Brain microvascular endothelial cell (primary cell): Measurements from ENCODE around the gene RPS6KA6.
"Not testable (repeated sequence)": the region's sequence is repeated elsewhere in the genome, so short reads cannot be mapped to it uniquely, and the experiment has no call there.

ENCODE experiments used
- DNase-seq: peaks from one replicate; pipeline ENCODE4 v3.0.0-alpha.2; 2020
- H3K27ac ChIP-seq: fragments of 250-450 bp; sonication (Bioruptor Pico); 2 replicates; pipeline ENCODE4 v1.5.1; 2020; ENCODE audit warnings: mild to moderate bottlenecking, moderate library complexity
- H3K27me3 ChIP-seq: fragments of 250-450 bp; sonication (Bioruptor Pico); replicated peaks from 2 replicates; pipeline ENCODE4 v1.5.1; 2020; ENCODE audit warnings: mild to moderate bottlenecking
- H3K36me3 ChIP-seq: fragments of 250-450 bp; sonication (Bioruptor Pico); replicated peaks from 2 replicates; pipeline ENCODE4 v1.5.1; 2020; ENCODE audit warnings: mild to moderate bottlenecking
- H3K4me3 ChIP-seq: 2 replicates; pipeline ENCODE4 v1.5.1; 2011; ENCODE audit warnings: low read depth, mild to moderate bottlenecking, control low read depth, low read length, moderate library complexity
- in situ Hi-C: cut with HindIII; loops from 2 replicates; pipeline ENCODE4 v1.10.0; 2017; ENCODE audit warnings: low sequenced_read_pairs, low pct_ligation_motif_present
- TF ChIP-seq, protein P1 (sequence below): IDR thresholded peaks from 2 replicates; pipeline ENCODE4 v1.5.1; 2011; ENCODE audit warnings: low read depth, mild to moderate bottlenecking, moderate library complexity, low read length, control low read depth, inconsistent platforms; ENCODE audit errors: missing control alignments

Gene RPS6KA6

GRCh38 chrX:84118315-84118714 is 69.7 kb downstream of the RPS6KA6 start:
- no peak for DNase-seq
- TF ChIP-seq, protein P1, sequence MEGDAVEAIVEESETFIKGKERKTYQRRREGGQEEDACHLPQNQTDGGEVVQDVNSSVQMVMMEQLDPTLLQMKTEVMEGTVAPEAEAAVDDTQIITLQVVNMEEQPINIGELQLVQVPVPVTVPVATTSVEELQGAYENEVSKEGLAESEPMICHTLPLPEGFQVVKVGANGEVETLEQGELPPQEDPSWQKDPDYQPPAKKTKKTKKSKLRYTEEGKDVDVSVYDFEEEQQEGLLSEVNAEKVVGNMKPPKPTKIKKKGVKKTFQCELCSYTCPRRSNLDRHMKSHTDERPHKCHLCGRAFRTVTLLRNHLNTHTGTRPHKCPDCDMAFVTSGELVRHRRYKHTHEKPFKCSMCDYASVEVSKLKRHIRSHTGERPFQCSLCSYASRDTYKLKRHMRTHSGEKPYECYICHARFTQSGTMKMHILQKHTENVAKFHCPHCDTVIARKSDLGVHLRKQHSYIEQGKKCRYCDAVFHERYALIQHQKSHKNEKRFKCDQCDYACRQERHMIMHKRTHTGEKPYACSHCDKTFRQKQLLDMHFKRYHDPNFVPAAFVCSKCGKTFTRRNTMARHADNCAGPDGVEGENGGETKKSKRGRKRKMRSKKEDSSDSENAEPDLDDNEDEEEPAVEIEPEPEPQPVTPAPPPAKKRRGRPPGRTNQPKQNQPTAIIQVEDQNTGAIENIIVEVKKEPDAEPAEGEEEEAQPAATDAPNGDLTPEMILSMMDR = no peak
- no peaks in the 10 kb centered on the region for H3K36me3 ChIP-seq

DNA sequence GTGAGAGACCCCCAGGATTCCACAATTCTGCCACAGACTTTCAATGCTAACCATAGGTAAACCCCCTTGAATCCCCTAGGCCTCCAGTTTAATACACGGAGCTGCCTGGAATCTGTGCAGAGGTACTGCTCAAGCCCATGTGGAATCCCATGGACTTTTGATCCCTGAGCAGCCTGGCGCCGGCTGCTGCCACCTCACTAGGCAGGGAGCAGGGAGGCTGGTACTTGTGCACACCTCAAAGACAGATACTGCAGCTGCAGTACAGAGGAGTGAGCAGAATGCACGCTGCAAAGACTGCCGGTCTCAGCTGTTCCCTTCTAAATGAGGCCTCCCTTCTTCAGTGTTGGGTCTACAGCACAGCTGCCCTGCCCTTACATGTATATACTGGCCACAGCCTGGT is 79.4 kb downstream of the RPS6KA6 start:
- no peaks in the 10 kb centered on the region for H3K36me3 ChIP-seq
- DNase-seq = no peak
- no peaks in the 10 kb centered on the region for H3K27me3 ChIP-seq
- TF ChIP-seq, protein P1 = no peak
- H3K27ac ChIP-seq = no peak overlapping the region
- in situ Hi-C loops = no loop called here
- no peak overlapping the region for H3K4me3 ChIP-seq

More at GRCh38 chrX:84118315-84118714, 69.7 kb downstream of the RPS6KA6 start:
- H3K27ac ChIP-seq = no peak overlapping the region
- no peaks in the 10 kb centered on the region for H3K27me3 ChIP-seq
- in situ Hi-C loops = no loop called here
- no peak overlapping the region for H3K4me3 ChIP-seq

GRCh38 chrX:84099120-84099519 is 88.9 kb downstream of the RPS6KA6 start:
- in situ Hi-C loops = no loop called here
- no peak for DNase-seq
- no peak overlapping the region for H3K4me3 ChIP-seq
- no peak overlapping the region for H3K27ac ChIP-seq
- no peaks in the 10 kb centered on the region for H3K27me3 ChIP-seq
- H3K36me3 ChIP-seq = no peaks in the 10 kb centered on the region
- TF ChIP-seq, protein P1 = no peak

GRCh38 chrX:84079479-84080197 is 108.4 kb downstream of the RPS6KA6 start:
- DNase-seq, H3K27ac ChIP-seq, H3K4me3 ChIP-seq, H3K27me3 ChIP-seq, H3K36me3 ChIP-seq, in situ Hi-C loops: not testable (repeated sequence)

- TF ChIP-seq, protein P1 = no peak
- Histone ChIP-seq H3K27ac (no peak overlapping the region), H3K4me3 (no peak overlapping the region), H3K36me3 (no peaks in the 10 kb centered on the region), H3K27me3 (no peaks in the 10 kb centered on the region)
- in situ Hi-C loops = no loop called here
- DNase-seq = no peak
Observed at GRCh38 chrX:84078991-84079390, 109.0 kb downstream of the RPS6KA6 start.

DNA sequence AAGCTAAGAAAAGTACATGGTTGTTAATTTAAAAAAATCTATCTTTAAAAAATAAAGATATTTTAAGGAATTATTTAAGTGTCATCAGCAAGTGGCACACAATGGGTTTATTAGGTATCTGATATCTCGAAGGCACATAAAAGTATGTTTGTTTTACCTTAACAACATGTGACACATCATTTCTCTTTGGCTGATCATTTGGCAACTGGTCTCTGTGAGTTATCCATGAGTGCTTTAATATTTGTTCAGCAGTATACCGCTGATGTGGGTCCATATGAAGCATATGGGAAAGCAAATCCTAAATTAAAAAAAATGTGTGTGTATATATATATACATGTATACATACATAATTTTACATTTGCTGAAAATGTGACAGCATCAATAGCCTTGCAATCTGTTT is 123.2 kb downstream of the RPS6KA6 start:
- Histone ChIP-seq H3K27ac (no peak overlapping the region), H3K4me3 (no peak overlapping the region), H3K36me3 (no peaks in the 10 kb centered on the region), H3K27me3 (no peaks in the 10 kb centered on the region)
- DNase-seq = no peak
- TF ChIP-seq, protein P1 = no peak
- in situ Hi-C loops = no loop called here
